Tibial nerve (tissue), 4 donors: Measurements from ENCODE around the gene MFSD8. TPM values are rescaled to one million over a fixed set of nuclear protein-coding genes. Genes with fewer than 3 reads are reported as not detected.

Experiments
- DNase-seq, 2 donors: peaks; one replicate each; pipeline ENCODE4 v3.0.0-alpha.2; 2019; ENCODE audit warnings: low spot score in 2 of 2
- H3K27ac ChIP-seq, 4 donors: fragments of 200-600 bp; sonication (generic) in 3 of 4; one replicate each; pipeline ENCODE4 v1.5.1; 2017 to 2019; ENCODE audit warnings: mild to moderate bottlenecking in 1 of 4
- H3K27me3 ChIP-seq, 2 donors: fragments of 200-600 bp; sonication (generic) in 1 of 2; one replicate each; pipeline versions ENCODE4 v1.5.1 to v1.6.0; 2017 to 2019
- H3K36me3 ChIP-seq, 3 donors: fragments of 200-600 bp; sonication (generic); one replicate each; pipeline ENCODE4 v1.5.1; 2018 to 2019
- H3K4me1 ChIP-seq, 4 donors: fragments of 200-600 bp; sonication (generic) in 3 of 4; one replicate each; pipeline ENCODE4 v1.5.1; 2017 to 2019
- H3K4me3 ChIP-seq, 4 donors: fragments of 200-600 bp; sonication (generic) in 3 of 4; one replicate each; pipeline ENCODE4 v1.5.1; 2017 to 2019; ENCODE audit warnings: mild to moderate bottlenecking in 1 of 4, moderate library complexity in 1 of 4
- H3K9me3 ChIP-seq, 4 donors: fragments of 200-600 bp; sonication (generic) in 3 of 4; one replicate each; pipeline ENCODE4 v1.5.1; 2017 to 2019
- POLR2A ChIP-seq, 2 donors: fragments of 450-650 bp; IDR thresholded peaks; one replicate each; pipeline ENCODE4 v1.6.1; 2017; ENCODE audit warnings: antibody characterized with exemption in 2 of 2, mild to moderate bottlenecking in 2 of 2, moderate library complexity in 2 of 2
- WGBS, 2 donors: methylation state at CpG; one replicate each; pipeline ENCODE4 v1.1.5; 2018; 5-methylcytosine and 5-hydroxymethylcytosine counted together
- small RNA-seq: library from RNA; depleted of rRNA; stranded (forward); fragments of <200 nt; gene quantifications from one replicate; pipeline ENCODE3, GENCODE V24; 2016
- total RNA-seq, 4 donors: library from RNA; depleted of rRNA; stranded (reverse); fragments of >200 nt; gene quantifications; one replicate each; pipeline ENCODE4 v1.1.0, GENCODE V29; 2016
- TF ChIP-seq, protein P1 (sequence below), 5 experiments: fragments of 200-600 bp in 3 of 5; fragments of 450-650 bp in 2 of 5; sonication (generic) in 3 of 5; IDR thresholded peaks; one replicate each; pipeline ENCODE4 v1.5.1; 2016 to 2019; ENCODE audit warnings: antibody characterized with exemption in 5 of 5, mild to moderate bottlenecking in 3 of 5, moderate library complexity in 2 of 5

MFSD8 gene
- total RNA-seq, 4 donors from 2014 or later = 21.3 to 53.1 (median 31.5) TPM

DNA sequence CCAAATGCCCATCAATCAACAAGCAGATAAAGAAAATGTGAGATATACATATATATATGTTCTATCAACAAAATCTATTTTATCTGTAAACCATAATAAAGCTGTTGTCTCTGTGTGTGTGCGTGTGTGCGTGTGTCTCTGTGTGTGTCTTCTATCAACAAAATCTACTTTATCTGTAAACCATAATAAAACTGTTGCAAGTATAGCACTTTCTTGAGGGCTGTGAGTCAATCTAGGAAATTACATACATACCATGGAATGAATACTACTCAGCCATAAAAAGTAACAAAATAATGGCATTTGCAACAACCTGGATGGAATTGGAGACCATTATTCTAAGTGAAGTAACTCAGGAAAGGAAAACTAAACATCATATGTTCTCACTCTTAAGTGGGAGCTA, 96.8 kb downstream of the MFSD8 start:
- TF ChIP-seq, protein P1, sequence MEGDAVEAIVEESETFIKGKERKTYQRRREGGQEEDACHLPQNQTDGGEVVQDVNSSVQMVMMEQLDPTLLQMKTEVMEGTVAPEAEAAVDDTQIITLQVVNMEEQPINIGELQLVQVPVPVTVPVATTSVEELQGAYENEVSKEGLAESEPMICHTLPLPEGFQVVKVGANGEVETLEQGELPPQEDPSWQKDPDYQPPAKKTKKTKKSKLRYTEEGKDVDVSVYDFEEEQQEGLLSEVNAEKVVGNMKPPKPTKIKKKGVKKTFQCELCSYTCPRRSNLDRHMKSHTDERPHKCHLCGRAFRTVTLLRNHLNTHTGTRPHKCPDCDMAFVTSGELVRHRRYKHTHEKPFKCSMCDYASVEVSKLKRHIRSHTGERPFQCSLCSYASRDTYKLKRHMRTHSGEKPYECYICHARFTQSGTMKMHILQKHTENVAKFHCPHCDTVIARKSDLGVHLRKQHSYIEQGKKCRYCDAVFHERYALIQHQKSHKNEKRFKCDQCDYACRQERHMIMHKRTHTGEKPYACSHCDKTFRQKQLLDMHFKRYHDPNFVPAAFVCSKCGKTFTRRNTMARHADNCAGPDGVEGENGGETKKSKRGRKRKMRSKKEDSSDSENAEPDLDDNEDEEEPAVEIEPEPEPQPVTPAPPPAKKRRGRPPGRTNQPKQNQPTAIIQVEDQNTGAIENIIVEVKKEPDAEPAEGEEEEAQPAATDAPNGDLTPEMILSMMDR (IDR thresholded peaks at IDR 0.05) = no peak
- TF ChIP-seq POLR2A (IDR thresholded peaks at IDR 0.05) = no peak
- no peak overlapping the region for H3K4me3 ChIP-seq
- H3K27me3 ChIP-seq = no peaks in the 10 kb centered on the region
- no peak overlapping the region for H3K27ac ChIP-seq
- no peak for DNase-seq
- peaks cover 0 to 6% (median 0%) of the 10 kb centered on the region in 4 donors for H3K4me1 ChIP-seq
- no peaks in the 10 kb centered on the region for H3K9me3 ChIP-seq
- WGBS, 2 donors = 99 to 100% methylated on average over 2 of the region's 2 CpGs
- no peaks in the 10 kb centered on the region for H3K36me3 ChIP-seq

Small RNA genes within 50 kb of the gene (small RNA-seq; reads per million reads assigned to genes)
- not detected for gene RNU6-583P

Other genes with a start within 250 kb of the MFSD8 start
- not detected for gene SLC25A31, start 234.8 kb downstream of the MFSD8 start, total RNA-seq
- 1 to 10 TPM; 3.3 to 7.6 (median 5.3) TPM for gene HSPA4L, start 182.9 kb downstream of the MFSD8 start, total RNA-seq
- 1 to 10 TPM in 1 of 4 donors, under 1 TPM in 3; 0.44 to 2.0 (median 0.76) TPM for gene PLK4, start 84.3 kb downstream of the MFSD8 start, total RNA-seq
- 10 to 100 TPM in 2 of 4 donors, 1 to 10 TPM in 2; 8.0 to 17.7 (median 10.1) TPM for gene ABHD18, start 233 bp upstream of the MFSD8 start, total RNA-seq
- 10 to 100 TPM; 23.1 to 43.8 (median 34.4) TPM for gene LARP1B, start 96.1 kb upstream of the MFSD8 start, total RNA-seq